ENCODE measurements around the gene C3orf22.

DNA sequence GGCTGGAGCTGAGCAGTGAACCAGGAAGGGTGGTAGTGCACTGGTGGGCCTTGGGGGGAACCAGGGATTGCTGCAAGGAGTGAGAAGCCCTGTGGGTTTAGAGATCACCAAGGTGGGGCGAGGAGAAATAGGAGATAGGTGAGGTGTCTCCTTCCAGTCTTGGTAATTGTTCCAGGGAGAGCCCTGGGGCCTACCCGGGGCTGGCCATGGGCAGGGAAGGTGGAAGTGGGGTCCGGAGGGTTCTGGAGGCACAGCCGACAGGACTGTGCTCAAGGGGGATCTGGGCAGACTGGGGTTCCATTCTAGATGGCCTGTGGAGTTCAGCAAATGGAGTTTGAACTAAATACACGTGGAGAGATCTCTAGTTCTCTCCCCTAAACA, 30.3 kb downstream of the C3orf22 start:
- TF ChIP-seq, protein P1, sequence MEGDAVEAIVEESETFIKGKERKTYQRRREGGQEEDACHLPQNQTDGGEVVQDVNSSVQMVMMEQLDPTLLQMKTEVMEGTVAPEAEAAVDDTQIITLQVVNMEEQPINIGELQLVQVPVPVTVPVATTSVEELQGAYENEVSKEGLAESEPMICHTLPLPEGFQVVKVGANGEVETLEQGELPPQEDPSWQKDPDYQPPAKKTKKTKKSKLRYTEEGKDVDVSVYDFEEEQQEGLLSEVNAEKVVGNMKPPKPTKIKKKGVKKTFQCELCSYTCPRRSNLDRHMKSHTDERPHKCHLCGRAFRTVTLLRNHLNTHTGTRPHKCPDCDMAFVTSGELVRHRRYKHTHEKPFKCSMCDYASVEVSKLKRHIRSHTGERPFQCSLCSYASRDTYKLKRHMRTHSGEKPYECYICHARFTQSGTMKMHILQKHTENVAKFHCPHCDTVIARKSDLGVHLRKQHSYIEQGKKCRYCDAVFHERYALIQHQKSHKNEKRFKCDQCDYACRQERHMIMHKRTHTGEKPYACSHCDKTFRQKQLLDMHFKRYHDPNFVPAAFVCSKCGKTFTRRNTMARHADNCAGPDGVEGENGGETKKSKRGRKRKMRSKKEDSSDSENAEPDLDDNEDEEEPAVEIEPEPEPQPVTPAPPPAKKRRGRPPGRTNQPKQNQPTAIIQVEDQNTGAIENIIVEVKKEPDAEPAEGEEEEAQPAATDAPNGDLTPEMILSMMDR (conservative IDR thresholded peaks at IDR 0.05 in 1 of 2, IDR thresholded peaks at IDR 0.05 in 1 of 2; ENCODE audit: extremely low read depth in 1 of 2, insufficient read depth in 1 of 2, low read depth in 1 of 2, low read length in 2 of 2): no peak
- no peak for TF ChIP-seq EZH2 (IDR thresholded peaks at IDR 0.05; ENCODE audit: borderline replicate concordance, low read length)
